HG03066 (cell line): ENCODE results near the gene ERC1.
"Not testable (repeated sequence)": the region's sequence is repeated elsewhere in the genome, so short reads cannot be mapped to it uniquely, and the experiment has no call there.

ENCODE experiments used
- ATAC-seq: cut with Tn5 transposase; IDR thresholded peaks from one replicate; pipeline ENCODE4 v1.9.1; 2021; ENCODE audit warnings: low read depth; ENCODE audit not compliant: unreplicated experiment

ERC1 gene

DNA sequence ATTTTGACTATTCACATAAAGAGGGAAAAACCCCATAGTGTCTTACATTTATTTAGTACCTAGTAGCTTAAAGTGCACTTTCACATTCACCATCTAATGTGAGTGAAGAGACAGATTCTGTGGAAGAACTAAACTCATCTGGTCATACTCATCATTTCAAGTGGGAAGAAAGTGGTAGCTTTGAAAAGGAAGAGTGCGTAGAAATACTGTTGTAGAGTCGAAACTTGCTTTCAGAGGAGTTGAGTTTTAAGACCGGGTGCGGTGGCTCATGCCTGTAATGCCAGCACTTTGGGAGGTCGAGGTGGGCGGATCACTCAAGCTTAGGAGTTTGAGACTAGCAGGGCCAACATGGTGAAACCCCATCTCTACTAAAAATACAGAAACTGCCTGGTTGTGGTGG, 222.2 kb downstream of the ERC1 start:
- no peak for ATAC-seq

GRCh38 chr12:1213618-1214205, 222.7 kb downstream of the ERC1 start:
- ATAC-seq, result no peak

- no peak for ATAC-seq
Observed at GRCh38 chr12:1216560-1216959, 225.5 kb downstream of the ERC1 start.

- no peak for ATAC-seq
Observed at GRCh38 chr12:1217191-1217949, 226.3 kb downstream of the ERC1 start.

- no peak for ATAC-seq
Observed at GRCh38 chr12:1218369-1218768, 227.3 kb downstream of the ERC1 start.

GRCh38 chr12:1220127-1221092, 229.4 kb downstream of the ERC1 start:
- ATAC-seq, result no peak

DNA sequence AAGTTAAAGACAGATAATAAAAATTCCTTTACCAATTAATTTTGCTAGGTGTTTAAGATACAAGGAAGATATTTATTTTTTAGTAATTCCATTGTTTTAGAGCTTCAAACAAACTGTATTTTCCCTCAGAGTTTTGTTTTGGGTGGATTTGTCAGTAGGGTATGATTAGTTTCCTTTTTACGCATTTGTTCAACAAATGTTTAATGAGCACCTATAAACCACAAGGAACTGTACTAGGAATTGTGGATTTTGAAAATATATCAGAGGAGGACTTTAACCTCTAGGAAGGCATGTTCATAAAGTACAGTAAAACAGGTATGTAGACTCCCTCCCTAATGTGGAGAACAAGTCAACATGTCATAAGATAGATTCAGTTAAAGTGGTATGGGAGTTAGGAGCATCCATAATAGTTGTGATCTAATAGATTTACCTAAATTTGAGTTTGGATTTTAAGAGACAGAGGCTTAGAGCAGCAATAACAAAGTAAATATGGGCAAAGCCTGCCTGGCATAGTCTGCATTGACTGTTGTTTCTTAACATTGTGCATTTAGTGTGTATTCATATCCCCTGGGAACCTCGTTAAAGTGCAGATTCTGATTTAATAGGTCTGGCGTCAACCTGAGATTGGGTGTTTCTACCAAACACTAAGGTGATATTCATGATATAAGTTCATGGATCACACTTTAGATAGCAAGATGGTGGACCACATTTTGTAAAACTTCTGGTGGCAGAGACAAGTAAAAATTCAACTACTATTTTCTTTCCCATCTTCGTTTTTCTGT, 232.0 kb downstream of the ERC1 start:
- ATAC-seq, result no peak

DNA sequence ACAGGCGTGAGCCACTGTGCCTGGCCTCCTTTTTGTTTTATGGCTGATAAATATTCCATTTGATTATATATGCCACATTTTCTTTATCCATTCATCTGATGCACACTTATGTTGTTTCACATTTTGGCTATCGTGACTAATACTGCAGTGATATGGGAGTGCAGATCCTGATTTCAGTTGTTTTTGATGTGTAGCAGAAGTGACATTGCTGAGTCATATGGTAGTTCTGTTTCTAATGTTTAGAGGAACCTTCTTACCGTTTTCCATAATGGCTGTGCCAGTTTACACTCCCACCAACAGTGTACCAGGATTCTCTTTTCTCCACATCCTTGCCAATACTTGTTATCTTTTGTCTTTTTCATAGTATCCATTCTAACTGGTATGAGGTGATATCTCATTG, 235.9 kb downstream of the ERC1 start:
- no peak for ATAC-seq

DNA sequence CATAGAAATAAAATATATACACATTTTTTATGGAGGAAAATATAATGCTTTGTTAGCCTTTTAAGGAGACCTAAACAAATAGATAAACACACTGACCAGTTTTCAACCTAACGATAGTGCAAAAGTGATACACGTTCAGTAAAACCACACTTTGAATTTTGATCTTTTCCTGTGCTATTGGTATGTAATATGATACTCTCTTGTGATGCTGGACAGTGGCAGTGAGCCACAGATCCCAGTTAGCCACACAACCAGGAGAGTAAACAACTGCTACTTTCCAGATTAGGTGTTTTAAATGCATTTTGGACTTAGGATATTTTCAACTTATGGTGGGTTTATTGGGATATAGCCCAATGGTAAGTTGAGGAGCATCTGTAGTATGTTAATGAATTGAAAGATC, 243.1 kb downstream of the ERC1 start:
- no peak for ATAC-seq

- no peak for ATAC-seq
Observed at GRCh38 chr12:1246637-1247036, 255.6 kb downstream of the ERC1 start.

GRCh38 chr12:1250641-1251040, 259.6 kb downstream of the ERC1 start:
- no peak for ATAC-seq

DNA sequence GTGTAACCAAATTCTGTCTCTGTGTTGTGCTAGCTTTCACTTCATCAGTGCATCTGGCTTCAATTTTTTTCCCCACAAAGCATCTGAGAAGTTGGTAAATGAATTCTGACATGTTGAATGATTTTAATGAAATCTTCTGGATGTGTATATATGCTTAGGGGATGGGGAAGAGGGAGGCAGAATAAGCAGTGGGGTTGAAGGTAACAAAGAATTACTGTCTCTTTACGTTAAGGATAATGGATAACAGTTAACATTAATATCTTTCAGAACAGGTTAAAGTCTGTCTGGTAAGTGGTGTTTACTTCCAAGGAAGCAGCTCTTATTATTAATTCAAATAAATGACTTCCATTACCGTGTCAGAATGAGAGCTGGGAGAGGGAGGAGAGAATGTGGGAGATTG, 261.7 kb downstream of the ERC1 start:
- no peak for ATAC-seq

DNA sequence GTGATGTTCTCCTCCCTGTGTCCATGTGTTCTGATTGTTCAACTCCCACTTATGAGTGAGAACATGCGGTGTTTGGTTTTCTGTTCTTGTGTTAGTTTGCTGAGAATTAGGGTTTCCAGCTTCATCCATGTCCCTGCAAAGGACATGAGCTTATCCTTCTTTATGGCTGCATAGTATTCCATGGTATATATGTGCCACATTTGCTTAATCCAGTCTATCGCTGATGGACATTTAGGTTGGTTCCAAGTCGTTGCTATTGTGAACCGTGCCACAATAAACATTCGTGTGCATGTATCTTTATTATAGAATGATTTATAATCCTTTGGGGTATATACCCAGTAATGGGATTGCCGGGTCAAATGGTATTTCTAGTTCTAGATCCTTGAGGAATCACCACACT, 264.1 kb downstream of the ERC1 start:
- ATAC-seq, result not testable (repeated sequence)

- ATAC-seq, result not testable (repeated sequence)
Observed at GRCh38 chr12:1255854-1256253, 264.8 kb downstream of the ERC1 start.

GRCh38 chr12:1256285-1256684, 265.3 kb downstream of the ERC1 start:
- no peak for ATAC-seq

DNA sequence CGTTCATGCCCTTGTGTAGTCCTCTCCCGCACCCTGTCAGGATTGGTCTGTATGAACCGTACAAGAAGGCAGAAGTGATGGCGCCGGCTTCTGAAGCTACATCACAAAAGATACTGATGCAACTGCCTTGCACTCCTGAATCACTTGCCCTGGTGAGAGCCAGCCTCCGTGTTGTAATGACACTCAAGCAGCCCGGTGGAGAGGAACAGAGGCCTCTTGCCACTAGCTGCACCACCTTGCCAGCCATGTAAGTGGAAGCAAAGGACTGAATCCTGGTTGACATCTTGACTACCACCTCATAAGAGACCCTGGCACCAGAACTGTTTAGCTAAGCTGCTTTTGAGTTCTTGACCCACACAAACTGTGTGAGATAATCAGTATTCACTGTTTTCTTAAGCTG, 266.0 kb downstream of the ERC1 start:
- ATAC-seq, result no peak

DNA sequence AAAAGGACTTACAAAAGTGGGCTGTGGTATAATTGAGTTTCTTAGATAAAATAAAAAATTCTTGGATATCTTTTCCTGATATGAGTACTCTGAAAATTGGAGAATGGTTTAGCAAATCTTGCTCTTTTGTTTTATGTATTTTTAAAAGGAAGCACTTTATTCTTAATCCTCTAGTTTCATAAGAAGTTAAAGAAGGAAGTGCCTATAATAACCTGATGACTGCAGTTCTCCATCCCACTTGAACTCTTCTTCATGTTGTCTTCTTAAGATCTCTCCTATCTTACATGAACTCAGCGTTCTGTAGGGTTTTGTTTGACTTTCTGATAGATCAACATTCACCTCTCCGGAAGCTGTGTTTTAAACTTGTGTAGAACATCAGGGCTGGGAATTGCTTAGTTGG, 271.0 kb downstream of the ERC1 start:
- ATAC-seq, result no peak

GRCh38 chr12:1267243-1267642, 276.2 kb downstream of the ERC1 start:
- no peak for ATAC-seq

- ATAC-seq, result no peak
Observed at GRCh38 chr12:1272142-1272541, 281.1 kb downstream of the ERC1 start.

DNA sequence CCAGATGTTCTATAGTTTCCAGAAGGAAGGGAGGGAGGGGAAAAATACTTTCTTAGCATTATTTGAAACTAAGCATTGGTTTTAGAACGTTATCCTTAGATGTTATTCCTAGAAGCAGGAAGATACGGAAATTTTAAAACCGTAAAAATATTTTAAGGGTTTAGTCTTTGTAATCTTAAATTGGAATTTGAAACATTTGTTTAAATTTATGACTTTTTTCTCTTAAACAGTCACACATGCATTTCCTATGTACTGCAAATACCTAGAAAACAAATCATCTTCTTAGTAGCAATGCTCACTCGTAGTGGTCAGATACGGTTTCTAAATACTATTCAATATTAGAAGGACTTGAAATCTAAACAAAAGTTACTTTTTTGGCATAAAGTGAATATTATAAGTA, 282.0 kb downstream of the ERC1 start:
- ATAC-seq, result no peak

- ATAC-seq, result no peak
Observed at GRCh38 chr12:1277905-1278304, 286.9 kb downstream of the ERC1 start.
